HepG2 (cell line): ENCODE results near the gene VDR.

ENCODE experiments used
- CENPX ChIP-seq: sonication (generic); formaldehyde crosslinking; IDR thresholded peaks from 2 replicates; pipeline ENCODE4 v1.9.0; 2021; ENCODE audit warnings: mild to moderate bottlenecking, missing genetic modification reagents, moderate library complexity
- CTCF ChIP-seq: sonication (generic); formaldehyde crosslinking; IDR thresholded peaks from 2 replicates; pipeline ENCODE4 v1.5.0; 2020; ENCODE audit warnings: mild to moderate bottlenecking, missing genetic modification reagents, moderate library complexity
- FOSL2 ChIP-seq: sonication (generic); formaldehyde crosslinking; IDR thresholded peaks from 2 replicates; pipeline ENCODE4 v1.4.0; 2020; ENCODE audit warnings: missing genetic modification reagents
- GABPA ChIP-seq, 2 experiments: IDR thresholded peaks; 2 replicates each; pipeline ENCODE4 v1.6.1; 2011 to 2016; ENCODE audit warnings: low read depth in 2 of 2, low read length in 1 of 2, missing biosample characterization in 1 of 2, missing genetic modification characterization in 1 of 2
- MXI1 ChIP-seq: IDR thresholded peaks from 3 replicates; pipeline ENCODE4 v1.6.1; 2012; ENCODE audit warnings: low read depth, low read length, inconsistent platforms, borderline replicate concordance
- ZNF263 ChIP-seq: sonication (generic); formaldehyde crosslinking; IDR thresholded peaks from 2 replicates; pipeline ENCODE4 v1.4.0; 2020; ENCODE audit warnings: missing genetic modification reagents
- TF ChIP-seq, protein P1 (sequence below): sonication (generic); formaldehyde crosslinking; IDR thresholded peaks from 2 replicates; pipeline ENCODE4 v1.4.0; 2020; ENCODE audit warnings: mild to moderate bottlenecking, missing genetic modification reagents

GRCh38 chr12:47941871-47942613 is 37.2 kb upstream of the VDR start:
- TF ChIP-seq CENPX (CRISPR knock-in tag) (no peak), FOSL2 (CRISPR knock-in tag) (no peak), MXI1 (no peak), GABPA (IDR thresholded peaks at IDR 0.05; ENCODE audit: low read depth, low read length) (no peak), GABPA (CRISPR knock-in tag; IDR thresholded peaks at IDR 0.05; ENCODE audit: low read depth) (no peak), CTCF (CRISPR knock-in tag) (peak; percentile 71), ZNF263 (CRISPR knock-in tag) (no peak)
- TF ChIP-seq, protein P1, sequence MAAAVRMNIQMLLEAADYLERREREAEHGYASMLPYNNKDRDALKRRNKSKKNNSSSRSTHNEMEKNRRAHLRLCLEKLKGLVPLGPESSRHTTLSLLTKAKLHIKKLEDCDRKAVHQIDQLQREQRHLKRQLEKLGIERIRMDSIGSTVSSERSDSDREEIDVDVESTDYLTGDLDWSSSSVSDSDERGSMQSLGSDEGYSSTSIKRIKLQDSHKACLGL (CRISPR knock-in tag): no peak
